ENCODE measurements around the gene SND1. TPM values are rescaled to one million over a fixed set of nuclear protein-coding genes. Genes with fewer than 3 reads are reported as not detected.

The SND1 gene
- total RNA-seq, 1 experiment from 2014 or later = 147 TPM

GRCh38 chr7:128000854-128001265, 348.9 kb downstream of the SND1 start:
- Histone ChIP-seq H3K4me1 (peaks cover 12% of the 10 kb centered on the region), H3K36me3 (0 out of 2 replicates have a peak, but pooled peaks cover 5% of the 10 kb centered on the region), H3K4me3 (no peak overlapping the region), H3K27ac (no peak overlapping the region), H3K27me3 (no peaks in the 10 kb centered on the region), H3K9me3 (replicated peaks) (no peaks in the 10 kb centered on the region)
- no peak for DNase-seq

GRCh38 chr7:128003167-128003566, 351.2 kb downstream of the SND1 start:
- no peak for DNase-seq
- Histone ChIP-seq H3K27me3 (no peaks in the 10 kb centered on the region), H3K27ac (no peak overlapping the region), H3K36me3 (0 out of 2 replicates have a peak, but pooled peaks cover 5% of the 10 kb centered on the region), H3K4me3 (no peak overlapping the region), H3K4me1 (no peaks in the 10 kb centered on the region), H3K9me3 (replicated peaks) (no peaks in the 10 kb centered on the region)

GRCh38 chr7:128003787-128004186, 351.8 kb downstream of the SND1 start:
- H3K27ac ChIP-seq = no peak overlapping the region
- H3K4me3 ChIP-seq = no peak overlapping the region
- no peak for DNase-seq
- H3K27me3 ChIP-seq = no peaks in the 10 kb centered on the region
- H3K9me3 ChIP-seq (replicated peaks) = no peaks in the 10 kb centered on the region
- H3K4me1 ChIP-seq = no peaks in the 10 kb centered on the region
- 0 out of 2 replicates have a peak, but pooled peaks cover 5% of the 10 kb centered on the region for H3K36me3 ChIP-seq

- Histone ChIP-seq H3K27ac (no peak overlapping the region), H3K4me3 (no peak overlapping the region), H3K36me3 (0 out of 2 replicates have a peak, but pooled peaks cover 2% of the 10 kb centered on the region), H3K4me1 (no peaks in the 10 kb centered on the region), H3K27me3 (no peaks in the 10 kb centered on the region), H3K9me3 (replicated peaks) (no peaks in the 10 kb centered on the region)
- no peak for DNase-seq
Observed at GRCh38 chr7:128004623-128005022, 352.6 kb downstream of the SND1 start.

DNA sequence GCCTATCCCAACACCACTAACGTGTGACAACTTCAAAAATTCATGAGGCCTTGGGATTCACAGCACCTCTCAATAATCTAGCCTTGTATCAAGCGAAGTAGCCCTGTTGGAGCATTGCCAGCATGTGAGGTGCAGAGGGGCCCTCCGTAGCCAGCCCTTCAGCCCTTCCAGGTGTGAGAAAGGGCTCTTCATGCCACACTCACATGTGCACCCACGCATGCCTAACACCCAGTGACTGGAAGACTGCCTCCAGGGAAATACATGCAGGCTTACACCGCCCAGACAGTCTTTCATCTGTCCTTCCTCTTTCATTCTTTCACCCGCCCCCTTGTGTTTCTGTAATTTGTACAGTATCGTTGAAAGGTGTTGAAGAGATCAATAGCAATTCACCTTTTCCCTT, 353.1 kb downstream of the SND1 start:
- DNase-seq = no peak
- Histone ChIP-seq H3K27ac (no peak overlapping the region), H3K9me3 (replicated peaks) (no peaks in the 10 kb centered on the region), H3K27me3 (no peaks in the 10 kb centered on the region), H3K4me3 (no peak overlapping the region), H3K36me3 (0 out of 2 replicates have a peak, but pooled peaks cover 2% of the 10 kb centered on the region), H3K4me1 (no peaks in the 10 kb centered on the region)

DNA sequence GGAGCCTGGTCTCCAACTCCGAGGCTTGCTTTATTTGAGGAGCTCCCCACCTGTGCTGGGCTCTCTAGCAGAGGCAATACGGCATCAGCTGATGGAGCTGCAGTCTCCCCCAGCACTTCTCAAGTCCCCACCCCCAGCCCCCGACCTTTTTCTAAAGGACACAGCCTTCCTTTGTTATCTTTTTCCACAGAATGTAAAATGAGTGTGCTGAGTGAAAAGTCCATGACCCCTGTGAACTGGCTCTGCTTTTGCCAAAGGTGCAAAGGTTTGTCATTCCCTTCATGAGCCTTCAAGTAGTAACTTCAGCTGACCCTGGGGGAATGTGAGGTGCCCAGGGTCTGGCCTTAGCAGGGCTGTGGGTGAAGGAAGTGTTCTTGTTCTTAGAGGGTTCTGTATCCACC, 353.8 kb downstream of the SND1 start:
- Histone ChIP-seq H3K9me3 (replicated peaks) (no peaks in the 10 kb centered on the region), H3K27ac (no peak overlapping the region), H3K4me3 (no peak overlapping the region), H3K27me3 (no peaks in the 10 kb centered on the region), H3K4me1 (no peaks in the 10 kb centered on the region), H3K36me3 (0 out of 2 replicates have a peak, but pooled peaks cover 2% of the 10 kb centered on the region)
- no peak for DNase-seq

DNA sequence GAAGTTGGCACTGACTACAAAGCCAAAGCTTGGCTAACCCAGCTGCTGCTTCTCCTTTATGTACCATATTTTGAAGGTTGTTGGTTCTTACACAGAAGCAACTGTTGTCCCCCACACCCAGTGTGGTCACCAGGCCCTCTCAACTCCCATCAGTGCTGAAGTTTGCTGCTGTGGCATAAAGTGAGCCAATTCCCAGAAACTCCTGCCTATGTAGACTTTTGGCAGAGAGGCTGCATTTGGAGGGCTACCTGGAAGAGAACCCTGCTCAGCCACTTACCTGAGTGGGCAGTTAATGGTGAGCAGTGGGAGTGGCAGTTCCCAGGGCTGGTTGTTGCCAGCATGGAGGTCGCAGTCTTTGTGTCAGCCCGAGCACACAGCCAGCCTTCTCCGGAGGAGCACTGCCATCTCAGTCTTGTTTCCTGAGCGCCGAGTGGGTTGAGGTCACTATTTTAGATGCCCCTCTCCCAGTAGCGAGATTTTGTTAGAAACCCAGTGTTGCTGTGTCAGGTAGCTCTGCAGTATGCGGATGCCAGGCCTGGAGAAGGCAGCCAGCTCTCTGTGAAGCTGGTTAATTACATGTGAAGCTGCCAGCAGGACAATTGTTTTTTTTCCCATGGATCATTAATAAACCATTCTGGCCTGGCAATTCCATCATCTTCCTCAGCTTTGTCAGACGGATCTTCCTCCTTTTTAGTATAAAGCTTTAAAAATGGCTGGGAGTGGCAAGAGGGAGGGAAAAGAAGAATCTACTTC, 354.7 kb downstream of the SND1 start:
- Histone ChIP-seq H3K27ac (no peak overlapping the region), H3K36me3 (0 out of 2 replicates have a peak, but pooled peaks cover 2% of the 10 kb centered on the region), H3K9me3 (replicated peaks) (no peaks in the 10 kb centered on the region), H3K4me3 (no peak overlapping the region), H3K4me1 (no peaks in the 10 kb centered on the region), H3K27me3 (no peaks in the 10 kb centered on the region)
- DNase-seq = no peak

GRCh38 chr7:128007303-128007680, 355.3 kb downstream of the SND1 start:
- DNase-seq = no peak
- Histone ChIP-seq H3K9me3 (replicated peaks) (no peaks in the 10 kb centered on the region), H3K27me3 (no peaks in the 10 kb centered on the region), H3K4me1 (no peaks in the 10 kb centered on the region), H3K4me3 (no peak overlapping the region), H3K36me3 (no peaks in the 10 kb centered on the region; the same call in 1 of the 2 replicates), H3K27ac (no peak overlapping the region)

DNA sequence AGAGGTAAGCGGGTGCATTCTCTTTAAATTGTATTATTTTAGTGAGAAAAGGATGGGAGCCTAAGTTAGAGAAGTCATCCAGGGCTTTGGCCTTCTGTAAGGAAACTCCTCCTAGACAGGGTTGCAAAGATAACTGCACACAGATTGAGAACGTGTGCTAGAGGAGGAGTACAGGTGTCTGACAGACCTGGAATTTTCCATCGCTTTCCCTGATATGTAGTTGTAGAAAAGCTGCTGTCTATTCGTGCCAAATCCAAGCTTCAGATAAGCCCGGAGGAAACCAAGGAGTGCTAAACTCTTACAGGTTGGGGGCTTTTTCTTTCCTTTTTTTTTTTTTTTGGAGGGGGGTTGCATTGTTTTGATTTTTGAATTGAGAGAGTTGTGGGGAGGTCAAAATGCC, 356.1 kb downstream of the SND1 start:
- no peak for DNase-seq
- no peak overlapping the region for H3K27ac ChIP-seq
- H3K4me3 ChIP-seq = no peak overlapping the region
- H3K27me3 ChIP-seq = no peaks in the 10 kb centered on the region
- H3K9me3 ChIP-seq (replicated peaks) = no peaks in the 10 kb centered on the region
- no peaks in the 10 kb centered on the region; the same call in 1 of the 2 replicates for H3K36me3 ChIP-seq
- no peaks in the 10 kb centered on the region for H3K4me1 ChIP-seq

GRCh38 chr7:128008744-128009143, 356.8 kb downstream of the SND1 start:
- H3K4me1 ChIP-seq = no peaks in the 10 kb centered on the region
- no peaks in the 10 kb centered on the region for H3K27me3 ChIP-seq
- no peaks in the 10 kb centered on the region; the same call in 1 of the 2 replicates for H3K36me3 ChIP-seq
- no peak overlapping the region for H3K4me3 ChIP-seq
- no peak overlapping the region for H3K27ac ChIP-seq
- no peaks in the 10 kb centered on the region for H3K9me3 ChIP-seq (replicated peaks)
- DNase-seq = no peak

GRCh38 chr7:128010391-128011127, 358.6 kb downstream of the SND1 start:
- DNase-seq = no peak
- no peaks in the 10 kb centered on the region for H3K9me3 ChIP-seq (replicated peaks)
- H3K27ac ChIP-seq = no peak overlapping the region
- H3K27me3 ChIP-seq = no peaks in the 10 kb centered on the region
- H3K36me3 ChIP-seq = no peaks in the 10 kb centered on the region; the same call in 1 of the 2 replicates
- H3K4me3 ChIP-seq = no peak overlapping the region
- H3K4me1 ChIP-seq = no peaks in the 10 kb centered on the region

DNA sequence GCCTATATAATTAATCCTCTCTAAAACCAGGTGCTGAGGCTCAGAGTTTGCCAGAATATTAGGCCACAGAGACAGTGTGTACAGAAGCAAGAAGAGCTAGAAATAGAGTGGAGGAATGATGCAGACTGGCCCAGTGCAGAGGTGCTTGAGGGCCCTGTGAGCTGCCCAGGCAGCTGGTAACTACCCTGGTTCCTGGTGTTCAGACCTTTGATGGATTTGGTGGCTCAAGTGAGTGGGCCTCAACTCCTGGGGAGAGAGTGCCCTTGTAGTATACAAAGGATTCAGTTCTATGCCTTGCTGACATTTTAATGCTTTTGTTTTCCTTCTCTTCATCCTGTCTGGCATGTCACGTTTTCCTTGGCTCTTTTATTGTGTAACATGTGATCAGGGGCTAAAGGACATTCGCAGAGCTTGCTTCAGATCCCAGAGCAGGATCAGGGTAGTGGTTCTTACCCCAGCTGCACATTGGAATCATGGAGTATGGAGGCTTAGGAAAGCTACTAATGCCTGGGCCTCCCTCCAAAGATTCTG, 359.2 kb downstream of the SND1 start:
- DNase-seq = no peak
- H3K4me3 ChIP-seq = no peak overlapping the region
- no peaks in the 10 kb centered on the region for H3K4me1 ChIP-seq
- H3K9me3 ChIP-seq (replicated peaks) = no peaks in the 10 kb centered on the region
- H3K27ac ChIP-seq = no peak overlapping the region
- no peaks in the 10 kb centered on the region; the same call in 1 of the 2 replicates for H3K36me3 ChIP-seq
- no peaks in the 10 kb centered on the region for H3K27me3 ChIP-seq

GRCh38 chr7:128014811-128015210, 362.8 kb downstream of the SND1 start:
- no peaks in the 10 kb centered on the region; the same call in 1 of the 2 replicates for H3K36me3 ChIP-seq
- DNase-seq = no peak

GRCh38 chr7:128017460-128017859, 365.5 kb downstream of the SND1 start:
- Histone ChIP-seq H3K4me1 (peaks cover 4% of the 10 kb centered on the region), H3K4me3 (no peak overlapping the region), H3K27ac (no peak overlapping the region), H3K36me3 (peaks cover 2% of the 10 kb centered on the region; the same call in 1 of the 2 replicates), H3K9me3 (replicated peaks) (no peaks in the 10 kb centered on the region), H3K27me3 (no peaks in the 10 kb centered on the region)
- no peak for DNase-seq

More at GRCh38 chr7:128014811-128015210, 362.8 kb downstream of the SND1 start:
- no peak overlapping the region for H3K27ac ChIP-seq
- H3K4me1 ChIP-seq = no peaks in the 10 kb centered on the region
- no peaks in the 10 kb centered on the region for H3K9me3 ChIP-seq (replicated peaks)
- H3K4me3 ChIP-seq = no peak overlapping the region
- no peaks in the 10 kb centered on the region for H3K27me3 ChIP-seq
